Endothelial cell (in vitro differentiated cells): ENCODE measurements around the gene CMTR1. TPM values are rescaled to one million over a fixed set of nuclear protein-coding genes. Genes with fewer than 3 reads are reported as not detected.

Experiments
- DNase-seq: peaks from one replicate; pipeline ENCODE4 v3.0.0; 2021; ENCODE audit warnings: low spot score
- H3K27ac Mint-ChIP-seq: one replicate; pipeline ENCODE4 v1.8.0; 2021; ENCODE audit warnings: mixed read lengths, inconsistent platforms; ENCODE audit not compliant: unreplicated experiment
- H3K27me3 Mint-ChIP-seq: one replicate; pipeline ENCODE4 v1.8.0; 2021; ENCODE audit warnings: mild to moderate bottlenecking, moderate library complexity, mixed read lengths, inconsistent platforms; ENCODE audit not compliant: unreplicated experiment
- H3K36me3 Mint-ChIP-seq: one replicate; pipeline ENCODE4 v1.8.0; 2021; ENCODE audit warnings: mild to moderate bottlenecking, low read depth, mixed read lengths, inconsistent platforms; ENCODE audit not compliant: unreplicated experiment
- H3K4me1 Mint-ChIP-seq: one replicate; pipeline ENCODE4 v1.8.0; 2021; ENCODE audit warnings: mild to moderate bottlenecking, mixed read lengths, inconsistent platforms; ENCODE audit not compliant: unreplicated experiment
- H3K4me3 Mint-ChIP-seq: one replicate; pipeline ENCODE4 v1.8.0; 2021; ENCODE audit warnings: mild to moderate bottlenecking, mixed read lengths, inconsistent platforms; ENCODE audit not compliant: unreplicated experiment
- H3K9me3 Mint-ChIP-seq: one replicate; pipeline ENCODE4 v1.8.0; 2021; ENCODE audit warnings: mixed read lengths, inconsistent platforms; ENCODE audit not compliant: unreplicated experiment
- total RNA-seq: library from RNA; stranded (reverse); fragmentation: NEBNext Ultra II Directional; extraction: Animal tissue kit (Norgen Biotek cat#: 25700); gene quantifications from one replicate; pipeline ENCODE4 v1.2.1, GENCODE V29; 2021; ENCODE audit not compliant: unreplicated experiment
- TF ChIP-seq, protein P1 (sequence below): fragments of 200-600 bp; sonication (generic); IDR thresholded peaks from one replicate; pipeline ENCODE4 v1.5.0; 2021; ENCODE audit warnings: antibody characterized with exemption; ENCODE audit not compliant: unreplicated experiment

Gene CMTR1
- total RNA-seq, 1 donor from 2014 or later = 50.0 TPM

- Mint-ChIP-seq H3K36me3 (peaks cover 50% of the 10 kb centered on the region), H3K27me3 (peaks cover 4% of the 10 kb centered on the region), H3K4me1 (no peaks in the 10 kb centered on the region), H3K9me3 (no peaks in the 10 kb centered on the region), H3K4me3 (no peak overlapping the region), H3K27ac (no peak overlapping the region)
- no peak for DNase-seq
- TF ChIP-seq, protein P1, sequence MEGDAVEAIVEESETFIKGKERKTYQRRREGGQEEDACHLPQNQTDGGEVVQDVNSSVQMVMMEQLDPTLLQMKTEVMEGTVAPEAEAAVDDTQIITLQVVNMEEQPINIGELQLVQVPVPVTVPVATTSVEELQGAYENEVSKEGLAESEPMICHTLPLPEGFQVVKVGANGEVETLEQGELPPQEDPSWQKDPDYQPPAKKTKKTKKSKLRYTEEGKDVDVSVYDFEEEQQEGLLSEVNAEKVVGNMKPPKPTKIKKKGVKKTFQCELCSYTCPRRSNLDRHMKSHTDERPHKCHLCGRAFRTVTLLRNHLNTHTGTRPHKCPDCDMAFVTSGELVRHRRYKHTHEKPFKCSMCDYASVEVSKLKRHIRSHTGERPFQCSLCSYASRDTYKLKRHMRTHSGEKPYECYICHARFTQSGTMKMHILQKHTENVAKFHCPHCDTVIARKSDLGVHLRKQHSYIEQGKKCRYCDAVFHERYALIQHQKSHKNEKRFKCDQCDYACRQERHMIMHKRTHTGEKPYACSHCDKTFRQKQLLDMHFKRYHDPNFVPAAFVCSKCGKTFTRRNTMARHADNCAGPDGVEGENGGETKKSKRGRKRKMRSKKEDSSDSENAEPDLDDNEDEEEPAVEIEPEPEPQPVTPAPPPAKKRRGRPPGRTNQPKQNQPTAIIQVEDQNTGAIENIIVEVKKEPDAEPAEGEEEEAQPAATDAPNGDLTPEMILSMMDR = no peak
Observed at GRCh38 chr6:37449984-37450383, 17.0 kb downstream of the CMTR1 start.

GRCh38 chr6:37451441-37452193, 18.6 kb downstream of the CMTR1 start:
- TF ChIP-seq, protein P1 = no peak
- Mint-ChIP-seq H3K36me3 (peaks cover 43% of the 10 kb centered on the region), H3K4me1 (no peaks in the 10 kb centered on the region), H3K4me3 (no peak overlapping the region), H3K9me3 (no peaks in the 10 kb centered on the region), H3K27me3 (peaks cover 7% of the 10 kb centered on the region), H3K27ac (no peak overlapping the region)
- no peak for DNase-seq

DNA sequence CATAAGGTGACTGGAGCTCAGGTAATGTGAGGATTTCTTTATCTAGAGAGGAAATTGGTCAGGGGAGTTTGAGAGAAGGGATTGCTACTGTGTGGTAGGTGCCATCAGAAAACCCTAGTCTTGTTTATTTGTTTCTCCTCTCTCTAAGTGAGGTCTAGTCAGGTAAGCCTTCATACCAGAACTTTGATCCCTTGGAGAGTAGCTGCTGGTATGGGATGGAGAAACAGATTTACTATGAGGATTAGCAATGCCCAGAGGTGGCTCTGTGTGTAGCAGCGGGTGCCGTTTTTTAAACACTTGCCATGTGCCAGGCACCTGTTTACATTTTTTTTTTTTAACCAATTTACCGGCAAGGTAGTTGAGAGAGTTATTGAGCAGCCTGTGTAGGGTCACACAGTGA, 19.5 kb downstream of the CMTR1 start:
- Mint-ChIP-seq H3K9me3 (no peaks in the 10 kb centered on the region), H3K27ac (no peak overlapping the region), H3K4me3 (no peak overlapping the region), H3K4me1 (no peaks in the 10 kb centered on the region), H3K36me3 (peaks cover 36% of the 10 kb centered on the region), H3K27me3 (peaks cover 7% of the 10 kb centered on the region)
- TF ChIP-seq, protein P1 = no peak
- no peak for DNase-seq

GRCh38 chr6:37454420-37455140, 21.6 kb downstream of the CMTR1 start:
- Mint-ChIP-seq H3K27me3 (peaks cover 5% of the 10 kb centered on the region), H3K9me3 (no peaks in the 10 kb centered on the region), H3K4me3 (no peak overlapping the region), H3K36me3 (peaks cover 44% of the 10 kb centered on the region), H3K27ac (no peak overlapping the region), H3K4me1 (peaks cover 4% of the 10 kb centered on the region)
- no peak for DNase-seq
- TF ChIP-seq, protein P1 = no peak

DNA sequence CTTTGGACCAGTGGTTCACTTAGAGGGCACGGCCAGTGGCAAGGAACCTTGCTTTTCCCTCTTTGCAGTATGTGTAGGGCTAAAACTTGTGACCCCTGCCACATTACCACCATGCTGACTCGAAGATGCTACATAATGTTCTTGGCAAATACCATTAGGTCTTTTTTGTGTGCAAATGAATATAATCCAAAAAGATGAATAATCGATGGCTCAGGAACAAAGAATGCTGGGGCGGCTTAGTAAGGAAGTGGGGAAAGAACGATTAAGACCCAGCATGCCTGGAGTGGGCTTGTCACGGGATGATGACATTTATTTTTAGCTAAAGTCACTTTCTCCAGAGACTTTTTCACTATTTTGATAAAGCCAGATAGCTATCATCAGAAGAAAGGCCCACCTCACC, 23.1 kb downstream of the CMTR1 start:
- H3K4me3 Mint-ChIP-seq = peak overlapping the region; percentile 31
- peaks cover 4% of the 10 kb centered on the region for H3K4me1 Mint-ChIP-seq
- TF ChIP-seq, protein P1 = no peak
- no peak overlapping the region for H3K27ac Mint-ChIP-seq
- peaks cover 48% of the 10 kb centered on the region for H3K36me3 Mint-ChIP-seq
- no peaks in the 10 kb centered on the region for H3K9me3 Mint-ChIP-seq
- DNase-seq = no peak
- peaks cover 5% of the 10 kb centered on the region for H3K27me3 Mint-ChIP-seq
